ENCODE data around the gene ATG101.

Gene ATG101

DNA sequence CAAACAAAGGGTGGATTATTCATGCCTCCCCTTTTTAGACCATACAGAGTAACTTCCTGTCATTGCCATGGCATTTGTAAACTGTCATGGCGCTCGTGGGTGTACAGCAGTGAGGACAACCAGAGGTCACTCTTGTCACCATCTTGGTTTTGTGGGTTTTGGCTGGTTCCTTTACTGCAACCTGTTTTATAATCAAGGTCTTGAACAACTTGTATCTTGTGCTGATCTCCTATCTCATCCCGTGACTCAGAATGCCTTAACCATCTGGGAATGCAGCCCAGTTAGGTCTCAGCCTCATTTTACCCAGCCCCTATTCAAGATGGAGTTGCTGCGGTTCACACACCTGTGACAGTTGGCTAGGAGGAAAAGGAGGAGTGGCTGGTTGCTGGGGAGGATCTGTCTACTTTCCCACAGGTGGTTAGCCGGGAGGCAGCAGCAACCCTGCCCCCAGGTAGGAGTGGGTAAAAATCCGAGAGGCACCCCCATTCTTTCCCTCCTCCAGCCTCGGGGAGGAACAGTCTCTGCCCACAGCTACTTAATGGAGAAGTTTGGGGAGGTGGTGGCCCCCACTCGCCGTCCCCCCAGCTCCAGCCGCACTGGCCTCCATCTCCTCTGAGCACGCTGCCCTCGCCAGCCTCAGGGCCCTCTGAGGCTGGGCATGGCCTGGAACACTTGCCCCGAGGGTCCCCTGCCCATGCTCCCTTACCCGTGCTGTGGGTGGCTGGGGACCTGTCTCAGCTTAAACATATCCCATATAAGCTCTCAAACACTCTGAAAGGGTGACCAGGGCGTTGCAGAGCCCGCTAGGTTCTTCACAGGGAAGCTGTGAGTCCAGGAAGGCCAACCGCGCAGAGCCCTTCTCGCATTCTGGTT lies 51.4 kb downstream of the ATG101 start:
- TF ChIP-seq GATA3 (IDR thresholded peaks at IDR 0.05; ENCODE audit: low read depth, low read length) (no peak), GATA2 (IDR thresholded peaks at IDR 0.05; ENCODE audit: low read depth, low read length) (no peak)

DNA sequence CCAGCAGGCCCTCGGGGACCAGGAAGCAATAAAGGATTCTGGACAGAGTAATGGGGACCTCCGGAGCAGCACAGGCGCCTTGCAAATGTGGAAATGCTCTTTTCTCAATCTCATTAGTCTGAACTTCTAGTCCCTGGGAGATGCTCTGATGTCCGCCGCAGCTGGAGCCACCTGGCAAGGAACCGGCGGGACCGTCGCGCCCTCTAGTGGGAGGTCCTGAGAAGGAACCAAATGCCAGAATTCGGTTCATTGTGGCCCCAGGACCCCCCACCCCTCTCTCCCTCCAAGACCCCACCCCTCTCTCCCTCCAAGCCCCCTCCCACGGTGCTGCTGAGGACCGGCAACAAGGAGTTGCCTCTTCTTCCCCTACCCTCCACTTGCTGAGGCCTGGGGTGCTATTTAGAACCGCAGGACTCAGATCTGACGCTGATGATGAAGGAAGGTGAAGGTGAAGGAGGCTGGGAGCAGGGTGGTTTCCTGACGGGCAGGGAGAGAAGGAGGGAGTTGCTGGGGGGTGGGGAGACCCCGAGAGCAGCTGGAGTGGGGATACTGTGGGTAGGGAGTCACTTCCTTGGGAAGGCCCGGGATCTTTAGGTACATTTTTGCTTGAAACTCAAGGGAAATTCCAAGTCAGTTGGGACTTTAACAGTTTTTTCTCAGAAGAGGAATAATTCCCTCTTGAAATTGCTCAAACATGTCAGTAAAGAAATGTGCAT lies 52.2 kb downstream of the ATG101 start:
- no peak for TF ChIP-seq GATA2 (IDR thresholded peaks at IDR 0.05; ENCODE audit: low read depth, low read length)

DNA sequence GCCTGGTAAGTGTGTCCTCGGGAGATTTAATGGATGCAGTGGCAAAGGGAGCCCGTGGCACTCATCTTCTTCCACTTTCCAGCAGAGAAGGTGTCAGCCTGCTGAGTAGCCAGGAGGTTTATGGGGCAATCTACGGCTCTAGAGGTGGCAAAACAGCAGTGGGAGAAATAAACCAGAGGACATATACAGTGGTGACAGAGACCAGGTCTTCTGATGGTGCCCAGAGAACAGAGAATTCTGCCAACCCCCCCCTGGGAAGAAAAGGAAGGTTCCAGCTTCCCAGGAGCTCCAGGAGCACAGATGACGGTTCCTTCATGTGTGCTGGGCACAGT lies 52.7 kb downstream of the ATG101 start:
- TF ChIP-seq GATA3 (IDR thresholded peaks at IDR 0.05; ENCODE audit: low read depth, low read length) (no peak), GATA2 (IDR thresholded peaks at IDR 0.05; ENCODE audit: low read depth, low read length) (no peak)

DNA sequence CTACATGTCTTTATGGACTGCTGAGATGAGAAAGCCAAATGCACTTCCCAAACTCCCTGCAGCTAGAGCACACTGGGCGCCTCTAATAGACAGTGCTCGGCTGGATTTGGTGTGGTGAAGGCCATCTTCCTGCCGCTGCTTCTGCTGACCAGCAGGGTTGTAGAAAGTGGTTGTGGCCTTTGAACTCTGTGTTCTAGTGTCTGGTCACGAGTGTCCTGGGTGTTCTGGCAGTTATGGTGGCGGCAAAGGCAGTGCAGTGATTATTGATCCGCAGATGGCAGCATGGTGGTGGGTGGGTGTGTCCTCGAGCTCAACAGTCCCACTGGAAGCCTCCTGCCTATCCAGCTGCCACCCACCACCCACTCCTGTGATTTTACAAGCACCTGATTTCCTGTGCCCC lies 53.1 kb downstream of the ATG101 start:
- TF ChIP-seq GATA3 (IDR thresholded peaks at IDR 0.05; ENCODE audit: low read depth, low read length): no peak
- TF ChIP-seq GATA2 (IDR thresholded peaks at IDR 0.05; ENCODE audit: low read depth, low read length): no peak

DNA sequence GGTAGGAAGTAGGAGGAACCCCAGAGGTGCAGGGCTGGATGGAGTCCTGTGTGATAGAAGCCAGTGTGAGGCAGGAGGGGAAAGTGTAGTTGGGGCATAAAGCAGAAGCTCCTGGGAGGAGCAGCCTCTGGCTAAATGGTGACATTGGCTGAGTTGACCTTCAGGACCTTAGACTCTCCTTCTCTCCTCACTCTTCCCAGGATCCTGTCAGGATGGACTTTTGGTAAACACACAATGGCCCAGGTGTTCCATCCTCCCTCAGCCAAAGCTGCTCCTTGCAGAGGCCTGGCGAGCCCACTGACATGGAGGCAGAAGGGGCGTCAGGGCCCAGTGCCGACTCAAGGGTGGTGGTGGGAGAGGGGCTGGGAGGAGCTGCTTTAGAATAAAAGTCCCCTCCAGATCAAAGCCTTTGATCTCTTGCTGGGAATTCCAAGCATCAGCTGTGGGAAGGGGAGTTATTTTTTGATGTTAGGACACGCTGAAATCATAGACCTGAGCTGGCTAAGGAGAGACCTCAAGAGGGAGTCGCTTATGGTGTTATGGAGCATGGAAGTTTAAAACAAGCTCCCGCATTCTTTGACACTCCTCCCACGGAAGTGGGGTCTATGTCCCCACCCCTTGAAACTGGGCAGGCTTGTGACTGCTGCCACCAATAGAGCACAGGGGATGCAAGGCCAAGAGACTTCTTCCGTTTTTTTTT lies 53.9 kb downstream of the ATG101 start:
- TF ChIP-seq GATA3 (IDR thresholded peaks at IDR 0.05; ENCODE audit: low read depth, low read length) (no peak), GATA2 (IDR thresholded peaks at IDR 0.05; ENCODE audit: low read depth, low read length) (no peak)

DNA sequence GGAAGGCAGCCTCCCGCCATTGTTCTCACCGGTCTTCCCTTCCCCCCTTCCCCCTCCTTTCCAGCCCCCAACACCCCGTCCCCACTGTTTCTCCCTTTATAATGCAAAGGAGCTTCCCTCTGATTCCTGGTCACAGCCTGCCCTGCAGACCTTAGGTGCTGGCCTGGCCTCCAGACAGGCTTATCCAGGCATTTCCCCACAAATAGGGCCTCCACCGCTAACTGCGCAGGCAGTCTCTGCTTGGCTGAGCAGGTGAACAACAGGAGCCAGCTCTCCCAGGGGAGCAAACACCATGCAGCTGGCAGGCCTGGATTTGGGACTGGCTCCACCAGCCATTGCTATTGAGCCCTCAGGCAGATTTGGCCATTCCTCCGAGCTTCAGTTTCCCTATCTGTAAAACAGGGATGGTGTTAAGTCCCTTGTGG lies 55.7 kb downstream of the ATG101 start:
- no peak for TF ChIP-seq GATA2 (IDR thresholded peaks at IDR 0.05; ENCODE audit: low read depth, low read length)
- TF ChIP-seq GATA3 (IDR thresholded peaks at IDR 0.05; ENCODE audit: low read depth, low read length): no peak

DNA sequence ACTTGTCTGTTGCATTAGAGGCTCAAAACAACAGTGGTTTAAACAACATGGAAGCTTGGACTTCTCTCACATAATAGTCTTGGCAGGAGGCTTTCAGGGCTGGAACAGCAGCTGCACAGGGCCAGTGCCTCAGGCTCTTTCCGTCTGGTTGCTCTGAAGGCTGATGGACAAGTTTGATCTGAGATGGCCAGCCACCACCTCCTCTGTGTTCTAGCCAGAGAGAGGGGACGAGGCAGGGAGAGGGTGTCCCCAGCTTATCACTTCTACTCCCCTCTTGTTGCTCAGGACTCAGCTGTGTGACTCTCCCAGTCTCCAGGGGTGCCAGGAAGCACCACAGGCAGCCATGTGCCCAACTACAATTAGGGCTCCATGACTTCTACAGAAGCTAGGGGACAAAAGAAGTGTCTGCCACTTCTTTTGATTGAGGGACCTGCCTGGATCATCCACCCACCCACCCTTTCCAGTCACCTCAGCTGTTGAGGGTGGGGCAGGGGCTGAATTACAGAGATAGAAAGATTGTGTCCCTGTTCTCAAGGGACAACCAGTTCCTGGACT lies 56.3 kb downstream of the ATG101 start:
- TF ChIP-seq GATA3 (IDR thresholded peaks at IDR 0.05; ENCODE audit: low read depth, low read length) (no peak), GATA2 (IDR thresholded peaks at IDR 0.05; ENCODE audit: low read depth, low read length) (no peak)
